SK-MEL-5 (cell line): Measurements from ENCODE around the gene SDHA. TPM values are rescaled to one million over a fixed set of nuclear protein-coding genes. Genes with fewer than 3 reads are reported as not detected.

Experiments
- DNase-seq: peaks from one replicate; pipeline ENCODE4 v3.0.0-alpha.2; 2016; ENCODE audit warnings: low read depth, low spot score
- in situ Hi-C: cut with HindIII; loops from 2 replicates; pipeline ENCODE4 v1.10.0; 2016; ENCODE audit warnings: low sequenced_read_pairs, high pct_unique_total_duplicates, low pct_unique_long_range_greater_than_20kb
- total RNA-seq: library from RNA; depleted of rRNA; stranded (reverse); fragments of >200 nt; shearing (Covaris generic); gene quantifications from 2 replicates; pipeline ENCODE4 v1.2.3, GENCODE V29; 2014

The SDHA gene
- total RNA-seq, 1 experiment from 2014 or later: 140 TPM

- no peak for DNase-seq
- in situ Hi-C loops: no loop called here
These were observed 36.0 kb upstream of the SDHA start for GRCh38 chr5:182126-182525.

GRCh38 chr5:184471-184870 lies 33.6 kb upstream of the SDHA start:
- DNase-seq: no peak
- in situ Hi-C loops: no loop called here

DNA sequence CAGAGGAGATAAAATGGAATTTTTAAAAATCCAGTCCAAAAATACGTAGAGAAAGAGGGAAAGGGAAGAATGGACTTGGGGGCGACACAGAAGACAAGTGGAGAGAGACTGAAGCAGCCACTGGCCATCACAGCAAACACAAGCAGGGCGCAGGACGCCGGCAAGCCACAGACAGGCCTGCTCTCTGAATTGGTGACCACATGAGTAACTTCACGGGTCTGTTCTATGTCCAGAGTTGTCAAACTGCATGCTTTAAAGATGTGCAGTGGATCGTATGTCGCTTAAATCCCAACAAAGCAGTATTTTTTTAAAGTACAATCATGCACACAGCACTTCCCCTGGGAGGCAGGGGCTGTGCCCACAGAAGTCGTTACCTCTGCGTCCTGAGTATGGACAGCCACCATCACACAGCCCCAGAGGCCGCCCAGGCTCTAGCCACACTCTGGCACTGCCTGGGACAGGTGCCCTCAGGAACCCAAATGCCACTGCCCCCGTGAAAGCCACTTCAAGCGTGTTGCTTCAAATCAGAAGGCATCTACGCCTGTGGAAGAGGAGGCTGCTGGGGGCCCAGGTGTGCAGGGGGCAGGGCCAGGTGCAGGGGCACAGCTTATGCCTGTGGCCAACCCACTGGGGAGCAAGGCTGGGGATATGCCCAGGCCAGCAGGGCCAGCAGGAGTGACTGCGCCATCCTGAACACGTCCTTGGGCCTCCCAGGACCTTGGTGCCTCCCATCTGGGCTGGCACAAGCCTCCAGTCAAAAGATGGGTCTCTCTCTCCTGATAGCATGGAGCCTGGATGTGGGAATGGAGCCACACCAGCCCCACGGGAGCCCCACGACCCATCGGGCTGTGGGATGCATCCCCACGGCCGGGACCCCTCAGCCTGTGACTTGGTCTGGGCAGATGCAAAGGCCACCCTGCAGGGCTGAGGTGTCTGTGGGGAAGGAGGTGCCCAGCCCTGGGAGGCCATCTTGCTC lies 32.7 kb upstream of the SDHA start:
- DNase-seq: no peak
- in situ Hi-C loops: no loop called here

GRCh38 chr5:186091-187041 lies 31.8 kb upstream of the SDHA start:
- DNase-seq: no peak
- in situ Hi-C loops: no loop called here

GRCh38 chr5:187042-187431 lies 31.1 kb upstream of the SDHA start:
- in situ Hi-C loops: no loop called here

GRCh38 chr5:187617-188451 lies 30.3 kb upstream of the SDHA start:
- in situ Hi-C loops: no loop called here
- DNase-seq: no peak

More at GRCh38 chr5:187042-187431, 31.1 kb upstream of the SDHA start:
- DNase-seq: no peak

DNA sequence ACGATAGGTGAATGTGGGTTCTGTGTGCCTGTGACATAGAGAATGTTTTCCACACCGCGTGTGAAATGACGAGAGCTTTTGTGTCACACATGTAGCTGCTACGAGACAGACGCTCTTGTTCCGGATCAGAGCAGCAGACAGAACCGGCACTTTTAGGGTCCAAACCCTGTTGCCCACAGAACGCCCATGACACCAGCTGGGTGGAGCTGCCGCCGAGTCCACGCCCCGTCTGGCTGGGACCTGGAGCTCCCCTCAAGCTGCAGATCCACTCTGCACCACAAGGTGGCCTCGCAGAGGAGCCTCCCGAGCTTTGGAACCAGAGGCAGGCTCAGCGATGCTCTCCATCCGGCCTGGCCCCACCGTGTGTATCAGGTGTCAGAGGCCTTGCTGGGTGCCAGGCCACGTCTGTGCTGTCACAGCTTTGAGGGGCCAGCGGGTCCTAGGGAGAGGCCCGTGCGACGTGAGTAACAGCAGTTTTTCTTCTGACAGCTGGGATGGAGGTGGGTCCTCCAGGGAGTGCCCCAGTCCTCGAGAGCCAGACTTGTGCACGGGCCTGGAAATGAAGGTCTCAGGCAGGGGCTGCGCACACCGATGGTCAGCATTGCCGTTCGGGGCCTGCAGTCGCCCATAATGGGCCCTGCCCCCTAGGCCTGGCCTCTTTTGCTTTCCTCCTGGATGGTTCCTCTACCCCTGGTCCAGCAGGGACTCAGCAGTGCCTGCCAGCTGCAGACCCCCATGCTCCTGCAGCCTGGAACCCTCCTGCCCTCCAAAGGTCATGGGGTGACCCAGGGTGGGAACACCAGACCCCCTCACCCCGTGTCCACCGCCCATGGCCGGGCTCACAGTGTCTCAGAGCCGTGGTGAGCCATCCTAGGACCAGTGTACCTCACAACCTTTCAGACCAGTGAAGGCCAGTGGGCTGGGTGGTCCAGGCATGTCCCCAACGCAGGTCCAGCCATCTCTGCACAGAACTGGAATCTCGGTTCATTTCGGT lies 29.3 kb upstream of the SDHA start:
- in situ Hi-C loops: no loop called here

DNA sequence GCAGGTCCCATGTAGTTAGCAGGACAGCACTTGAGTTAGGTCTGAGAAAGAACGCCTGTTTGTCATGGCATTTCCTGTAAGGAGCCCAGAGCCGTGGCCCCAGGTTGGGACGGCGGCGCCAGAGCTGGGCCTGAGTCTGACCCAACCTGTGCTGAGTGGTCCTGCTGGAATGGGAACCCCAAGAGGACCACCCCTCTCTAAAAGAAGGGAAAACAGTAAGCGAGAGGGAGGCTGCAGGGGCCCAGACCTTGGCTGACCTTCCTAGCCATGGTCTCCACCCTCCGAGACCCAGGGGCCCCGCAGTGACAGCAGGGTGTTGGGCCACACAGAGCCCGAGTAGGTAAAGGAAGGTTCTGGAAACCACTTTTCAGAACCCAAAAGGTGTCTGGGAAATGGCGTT lies 28.6 kb upstream of the SDHA start:
- in situ Hi-C loops: no loop called here
- no peak for DNase-seq

More for the DNA sequence above, 29.3 kb upstream of the SDHA start:
- DNase-seq: peak; percentile 93

DNA sequence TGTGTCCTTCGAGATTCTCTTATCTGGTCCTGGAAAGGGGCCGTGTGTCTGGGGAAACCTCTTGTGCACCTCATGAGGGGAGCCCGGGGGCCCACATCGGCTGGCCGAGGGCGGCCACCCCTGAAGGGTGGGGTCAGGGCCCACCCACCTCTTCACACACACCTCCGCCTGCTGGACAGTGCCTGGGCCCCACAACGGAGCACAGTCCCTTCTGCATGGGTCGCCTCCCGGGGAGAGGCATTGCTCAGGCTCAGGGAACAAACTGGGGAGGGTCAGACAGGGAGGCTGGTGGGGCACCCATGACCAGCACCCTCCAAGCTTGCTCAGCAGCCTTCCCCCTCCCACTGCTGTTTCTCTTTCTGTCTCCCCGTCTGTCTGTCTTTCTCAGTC lies 28.1 kb upstream of the SDHA start:
- no peak for DNase-seq
- in situ Hi-C loops: no loop called here

- DNase-seq: no peak
- in situ Hi-C loops: no loop called here
These were observed 27.6 kb upstream of the SDHA start for GRCh38 chr5:190366-191035.

- in situ Hi-C loops: no loop called here
These were observed 26.8 kb upstream of the SDHA start, which contains the start of gene LRRC14B for GRCh38 chr5:191036-191948. TSS of gene LRRC14B (plus strand) at chr5:191495. CDS start at chr5:191539, 44 bp downstream.

GRCh38 chr5:191949-192690 lies 26.0 kb upstream of the SDHA start:
- in situ Hi-C loops: no loop called here
- DNase-seq: no peak

More at GRCh38 chr5:191036-191948, 26.8 kb upstream of the SDHA start, which contains the start of gene LRRC14B:
- no peak for DNase-seq

DNA sequence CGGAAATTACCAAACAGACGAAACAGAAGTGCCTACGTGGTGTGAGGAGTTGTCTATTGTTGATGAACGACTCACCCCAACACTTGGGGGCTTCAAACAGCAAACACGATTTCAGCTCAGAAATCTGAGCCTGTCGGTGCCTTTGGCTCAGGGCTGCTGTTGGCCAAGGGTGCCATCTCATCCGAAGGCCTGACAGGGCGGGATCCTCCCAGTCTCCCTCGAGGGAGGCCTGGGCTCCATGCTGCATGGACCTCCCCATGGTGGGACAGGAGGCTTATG lies 25.5 kb upstream of the SDHA start:
- in situ Hi-C loops: no loop called here
- DNase-seq: no peak

DNA sequence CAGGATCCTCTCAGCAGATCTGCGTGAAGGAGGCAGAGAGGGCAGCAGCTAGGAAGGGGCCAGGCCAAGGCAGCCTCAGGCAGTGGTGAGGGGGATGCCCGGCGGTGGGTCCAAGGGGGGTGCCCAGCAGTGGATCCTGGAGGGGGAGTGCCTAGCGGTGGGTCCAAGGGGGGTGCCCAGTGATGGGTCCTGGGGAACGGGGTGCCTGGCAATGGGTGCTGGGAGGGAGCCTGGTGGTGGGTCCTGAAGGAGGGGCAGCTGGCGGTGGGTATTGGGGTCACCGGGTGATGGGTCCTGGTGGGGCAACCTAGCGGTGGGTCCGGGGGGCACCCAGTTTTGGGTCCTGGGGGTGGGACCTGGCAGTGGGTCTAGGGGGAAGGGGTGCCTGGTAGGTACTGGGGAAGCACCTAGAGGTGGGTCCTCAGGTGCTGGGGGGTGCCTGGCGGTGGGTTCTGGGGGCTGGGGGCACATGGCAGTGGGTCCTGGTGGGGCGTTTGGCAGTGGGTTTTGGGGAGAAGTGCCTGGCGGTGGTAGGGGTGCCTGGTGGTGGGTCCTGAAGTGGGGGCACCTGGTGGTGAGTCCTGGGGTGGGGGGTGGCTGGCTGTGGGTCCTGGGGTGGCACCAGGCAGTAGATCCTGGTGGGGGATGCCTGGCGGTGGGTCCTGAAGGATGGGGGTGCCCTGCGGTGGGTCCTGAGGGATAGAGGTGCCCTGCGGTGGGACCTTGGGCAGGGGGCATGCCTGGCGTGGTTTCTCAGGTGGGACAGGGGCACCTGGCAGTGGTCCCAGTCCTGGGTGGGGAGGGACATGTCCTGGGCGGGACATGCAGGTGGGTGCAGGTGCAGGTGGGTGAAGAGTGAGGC lies 24.9 kb upstream of the SDHA start:
- in situ Hi-C loops: no loop called here
- no peak for DNase-seq
